ENCODE data around the gene RIPOR2. TPM values are rescaled to one million over a fixed set of nuclear protein-coding genes. Genes with fewer than 3 reads are reported as not detected.

The RIPOR2 gene
- total RNA-seq, 6 experiments from 2014 or later, result 9.1 to 20.7 (median 10.2) TPM

DNA sequence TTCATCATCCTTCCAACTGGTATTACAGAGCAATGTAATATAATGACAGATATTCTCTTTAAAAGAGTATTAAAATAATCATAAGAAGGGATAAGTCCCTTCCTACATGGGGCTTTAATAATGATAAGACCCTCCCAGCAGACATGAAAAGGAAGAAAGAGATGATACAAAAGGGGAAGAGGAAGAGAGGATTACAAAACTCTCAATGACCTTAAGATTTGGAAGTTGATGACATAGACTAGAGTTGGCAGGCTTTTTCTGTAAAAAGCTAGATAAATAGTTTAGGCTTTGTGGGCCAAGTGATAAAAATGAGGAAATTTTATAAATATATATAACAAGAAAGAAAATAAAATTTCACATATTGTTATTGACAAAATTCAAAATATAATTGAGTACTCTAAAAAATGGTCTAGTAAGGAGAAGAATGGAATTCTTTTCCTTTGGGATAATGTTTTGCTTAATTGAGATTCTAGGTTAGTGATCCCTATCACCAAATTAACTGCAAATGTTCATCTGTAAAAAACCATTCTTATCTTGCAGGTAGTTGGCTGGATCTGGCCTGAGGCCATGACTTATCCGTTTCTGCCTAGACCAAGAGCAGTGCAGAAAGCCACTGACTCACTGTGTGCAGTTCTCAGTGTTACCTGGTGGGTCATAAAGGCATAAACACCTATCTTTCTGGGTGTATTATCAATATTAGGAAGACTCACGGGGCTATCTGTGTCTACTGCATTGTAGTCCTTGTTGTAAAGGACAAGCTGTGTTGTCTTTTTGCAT, 11.0 kb downstream of the RIPOR2 start:
- Mint-ChIP-seq H3K36me3 (ENCODE audit: low read depth) (0 out of 2 replicates have a peak, but pooled peaks cover 5% of the 10 kb centered on the region), H3K27me3 (ENCODE audit: insufficient read depth) (peaks cover 3% of the 10 kb centered on the region; the same call in 1 of the 2 replicates), H3K4me3 (no peak overlapping the region), H3K4me1 (ENCODE audit: low read depth) (peaks cover 37% of the 10 kb centered on the region), H3K9me3 (no peaks in the 10 kb centered on the region), H3K27ac (no peak overlapping the region)
- TF ChIP-seq, protein P1, sequence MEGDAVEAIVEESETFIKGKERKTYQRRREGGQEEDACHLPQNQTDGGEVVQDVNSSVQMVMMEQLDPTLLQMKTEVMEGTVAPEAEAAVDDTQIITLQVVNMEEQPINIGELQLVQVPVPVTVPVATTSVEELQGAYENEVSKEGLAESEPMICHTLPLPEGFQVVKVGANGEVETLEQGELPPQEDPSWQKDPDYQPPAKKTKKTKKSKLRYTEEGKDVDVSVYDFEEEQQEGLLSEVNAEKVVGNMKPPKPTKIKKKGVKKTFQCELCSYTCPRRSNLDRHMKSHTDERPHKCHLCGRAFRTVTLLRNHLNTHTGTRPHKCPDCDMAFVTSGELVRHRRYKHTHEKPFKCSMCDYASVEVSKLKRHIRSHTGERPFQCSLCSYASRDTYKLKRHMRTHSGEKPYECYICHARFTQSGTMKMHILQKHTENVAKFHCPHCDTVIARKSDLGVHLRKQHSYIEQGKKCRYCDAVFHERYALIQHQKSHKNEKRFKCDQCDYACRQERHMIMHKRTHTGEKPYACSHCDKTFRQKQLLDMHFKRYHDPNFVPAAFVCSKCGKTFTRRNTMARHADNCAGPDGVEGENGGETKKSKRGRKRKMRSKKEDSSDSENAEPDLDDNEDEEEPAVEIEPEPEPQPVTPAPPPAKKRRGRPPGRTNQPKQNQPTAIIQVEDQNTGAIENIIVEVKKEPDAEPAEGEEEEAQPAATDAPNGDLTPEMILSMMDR (IDR thresholded peaks at IDR 0.05), result no peak
- no peak for DNase-seq

DNA sequence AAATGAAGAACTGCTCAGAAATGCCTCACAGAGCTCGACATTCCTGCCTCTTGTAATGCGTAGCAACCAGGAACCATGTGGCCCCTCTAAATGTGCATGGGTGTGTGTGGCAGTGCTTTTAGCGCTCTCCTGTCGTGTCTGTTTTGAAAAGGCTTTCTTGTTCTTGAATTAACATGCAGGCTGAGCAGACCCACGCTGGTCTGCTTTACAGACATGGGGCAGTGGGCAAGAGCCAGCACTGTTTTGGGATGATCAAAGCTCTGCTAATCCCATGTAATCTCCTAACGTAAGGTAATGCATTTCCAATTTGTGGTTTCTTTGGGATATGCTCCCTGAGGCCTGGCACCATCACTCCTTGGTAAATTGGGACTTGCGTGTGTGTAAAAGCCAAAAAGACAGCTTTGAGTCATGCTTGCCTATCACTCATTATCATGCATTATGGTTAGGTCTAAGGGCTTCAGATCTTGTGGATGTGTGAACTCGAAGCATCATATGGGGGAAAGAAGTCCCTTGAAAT, 11.8 kb downstream of the RIPOR2 start:
- no peak overlapping the region for H3K27ac Mint-ChIP-seq
- H3K4me1 Mint-ChIP-seq (ENCODE audit: low read depth), result peaks cover 29% of the 10 kb centered on the region

DNA sequence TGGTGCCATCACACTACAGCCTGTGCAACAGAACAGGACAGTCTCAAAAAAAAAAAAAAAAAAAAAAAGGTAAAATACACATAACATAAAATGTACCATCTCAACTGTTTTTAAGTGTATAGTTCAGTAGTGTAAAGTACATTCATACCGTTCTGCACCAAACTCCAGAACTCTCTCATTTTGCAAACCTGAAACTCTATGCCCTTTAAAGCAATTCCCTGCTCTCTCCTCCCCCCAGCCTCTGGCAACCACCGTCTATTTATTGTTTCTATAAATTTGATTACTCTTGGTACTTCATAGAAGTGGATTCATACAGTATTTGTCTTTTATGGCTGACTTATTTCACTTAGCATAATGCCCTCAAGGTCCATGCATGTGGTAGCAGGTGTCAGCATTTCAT, 12.9 kb downstream of the RIPOR2 start:
- Mint-ChIP-seq H3K4me1 (ENCODE audit: low read depth) (peaks cover 18% of the 10 kb centered on the region), H3K9me3 (no peaks in the 10 kb centered on the region), H3K27ac (no peak overlapping the region), H3K36me3 (ENCODE audit: low read depth) (0 out of 2 replicates have a peak, but pooled peaks cover 5% of the 10 kb centered on the region), H3K4me3 (no peak overlapping the region), H3K27me3 (ENCODE audit: insufficient read depth) (peaks cover 4% of the 10 kb centered on the region; the same call in 1 of the 2 replicates)
- TF ChIP-seq, protein P1 (IDR thresholded peaks at IDR 0.05), result no peak
- DNase-seq, result no peak

More for the DNA sequence above, 11.8 kb downstream of the RIPOR2 start:
- TF ChIP-seq, protein P1 (IDR thresholded peaks at IDR 0.05), result no peak
- peaks cover 3% of the 10 kb centered on the region; the same call in 1 of the 2 replicates for H3K27me3 Mint-ChIP-seq (ENCODE audit: insufficient read depth)
- no peaks in the 10 kb centered on the region for H3K9me3 Mint-ChIP-seq
- H3K4me3 Mint-ChIP-seq, result no peak overlapping the region
- no peak for DNase-seq
- 0 out of 2 replicates have a peak, but pooled peaks cover 5% of the 10 kb centered on the region for H3K36me3 Mint-ChIP-seq (ENCODE audit: low read depth)

DNA sequence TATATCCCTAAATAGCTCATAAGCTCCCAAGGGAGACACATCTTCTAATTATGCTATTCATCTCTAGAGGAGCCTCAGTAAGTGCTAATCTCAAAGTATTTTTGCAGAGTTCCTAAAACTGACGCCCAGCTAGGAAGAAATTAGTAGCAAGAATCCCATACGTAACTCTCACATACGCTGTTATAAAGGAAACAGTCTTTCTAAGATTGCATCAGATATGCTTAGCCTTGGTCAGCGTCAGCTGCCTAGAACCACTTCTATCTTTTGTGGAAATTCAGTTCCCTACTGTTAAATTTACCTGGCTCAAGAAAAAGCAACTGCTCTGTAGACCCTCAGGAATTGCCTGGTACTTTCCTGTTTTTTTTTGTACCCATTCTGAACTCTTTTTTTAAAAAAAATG, 13.6 kb downstream of the RIPOR2 start:
- H3K9me3 Mint-ChIP-seq, result no peaks in the 10 kb centered on the region
- H3K27ac Mint-ChIP-seq, result no peak overlapping the region
- H3K4me3 Mint-ChIP-seq, result no peak overlapping the region
- H3K27me3 Mint-ChIP-seq (ENCODE audit: insufficient read depth), result peaks cover 4% of the 10 kb centered on the region; the same call in 1 of the 2 replicates
- DNase-seq, result no peak
- H3K4me1 Mint-ChIP-seq (ENCODE audit: low read depth), result peaks cover 11% of the 10 kb centered on the region
- TF ChIP-seq, protein P1 (IDR thresholded peaks at IDR 0.05), result no peak
- H3K36me3 Mint-ChIP-seq (ENCODE audit: low read depth), result 0 out of 2 replicates have a peak, but pooled peaks cover under 1% of the 10 kb centered on the region

DNA sequence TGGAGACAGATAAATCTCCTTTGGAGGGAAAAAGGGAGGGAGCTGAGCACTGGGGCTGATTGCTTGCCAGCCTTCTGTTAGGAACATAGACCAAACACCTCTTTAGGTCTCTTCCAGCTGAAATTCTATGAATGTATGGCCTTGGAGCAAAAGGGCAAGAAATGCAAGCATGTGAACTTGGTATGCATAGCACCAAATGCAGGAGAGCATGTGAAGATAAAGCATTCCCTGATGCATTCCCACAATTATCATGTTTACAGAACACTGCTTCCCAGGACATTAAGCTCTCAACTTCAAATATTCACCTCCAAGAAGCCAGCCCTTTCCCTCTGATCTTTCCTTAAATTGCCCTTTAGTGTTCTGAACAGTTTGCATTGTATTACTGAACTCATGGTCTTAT, 15.6 kb downstream of the RIPOR2 start:
- Mint-ChIP-seq H3K4me1 (ENCODE audit: low read depth) (no peaks in the 10 kb centered on the region), H3K36me3 (ENCODE audit: low read depth) (no peaks in the 10 kb centered on the region), H3K27me3 (ENCODE audit: insufficient read depth) (peaks cover 8% of the 10 kb centered on the region), H3K9me3 (no peaks in the 10 kb centered on the region), H3K27ac (no peak overlapping the region), H3K4me3 (no peak overlapping the region)
- DNase-seq, result no peak
- TF ChIP-seq, protein P1 (IDR thresholded peaks at IDR 0.05), result no peak
